ENCODE data around the gene MED12. TPM values are rescaled to one million over a fixed set of nuclear protein-coding genes. Genes with fewer than 3 reads are reported as not detected.

MED12 gene
- total and polyA plus RNA-seq, 2 of the 8 experiments (the other 6 are each of a cell fraction or from before 2014, with no cell fraction given), result 19.4 to 48.9 TPM

GRCh38 chrX:71183341-71183740 is 64.9 kb downstream of the MED12 start:
- H2BK120ac ChIP-seq (replicated peaks; ENCODE audit: low read depth, low read length), result no peak overlapping the region
- 0 out of 2 replicates have a peak overlapping the region, but pooled peaks have one; percentile 32 for H2BK20ac ChIP-seq (ENCODE audit: low read length)
- no peaks in the 10 kb centered on the region for H3K27me3 ChIP-seq (replicated peaks in 1 of 4; ENCODE audit: control insufficient read depth in 3 of 4, extremely low read depth in 1 of 4, insufficient read depth in 3 of 4, low read length in 3 of 4)
- H2AFZ ChIP-seq (ENCODE audit: low read length), result no peak overlapping the region
- FAIRE-seq (no peak), DNase-seq (ENCODE audit: low read depth in 1 of 2, low spot score in 2 of 2) (no peak)
- no peaks in the 10 kb centered on the region for H3K23me2 ChIP-seq (ENCODE audit: low read depth, low read length)
- H3K4me1 ChIP-seq (replicated peaks in 1 of 4; ENCODE audit: control insufficient read depth in 3 of 4, insufficient read depth in 4 of 4, low read length in 3 of 4), result peaks cover 3 to 7% (median 5%) of the 10 kb centered on the region in 4 experiments; a peak in 4 of 7 replicates
- H3K56ac ChIP-seq (replicated peaks; ENCODE audit: insufficient read length, low read depth, low read length), result no peak overlapping the region
- H3K14ac ChIP-seq (ENCODE audit: insufficient read length), result no peak overlapping the region
- no peaks in the 10 kb centered on the region for H4K20me1 ChIP-seq (replicated peaks in 1 of 2; ENCODE audit: control insufficient read depth in 1 of 2, insufficient read depth in 2 of 2, low read length in 2 of 2)
- no peak overlapping the region; the same call in 1 of the 2 replicates for H2BK5ac ChIP-seq (ENCODE audit: low read depth, low read length)
- 0 out of 7 replicates have a peak overlapping the region, but pooled peaks of 1 of the 4 experiments have one; percentile 44 for H3K9ac ChIP-seq (replicated peaks in 1 of 4; ENCODE audit: extremely low read depth in 1 of 4, low read depth in 3 of 4, low read length in 3 of 4)
- no peak overlapping the region for H3K4ac ChIP-seq (replicated peaks; ENCODE audit: insufficient read length, low read depth, low read length)
- H3K4me3 ChIP-seq (ENCODE audit: extremely low read depth in 1 of 4, insufficient read depth in 2 of 4, low read depth in 3 of 4, low read length in 4 of 4), result peak overlapping the region in 1 of 4 experiments; percentile 53; a peak in 1 of 8 replicates
- H3K18ac ChIP-seq (ENCODE audit: extremely low read depth, low read length), result no peak overlapping the region; the same call in 1 of the 2 replicates
- H3K36me3 ChIP-seq (ENCODE audit: control insufficient read depth in 2 of 4, insufficient read depth in 4 of 4, low read length in 3 of 4), result no peaks in the 10 kb centered on the region
- 62% methylated on average over 6 of the region's 6 CpGs; no CpG with 5 or more reads in 1 of the 2 experiments for WGBS, 2 experiments (ENCODE audit: extremely low coverage in 1 of 2, insufficient coverage in 1 of 2, insufficient read length in 1 of 2, insufficient replicate concordance in 2 of 2, low coverage in 1 of 2, low lambda C conversion rate in 2 of 2, missing lambda C conversion rate in 1 of 2)
- no peak overlapping the region for H4K8ac ChIP-seq (ENCODE audit: extremely low read depth, insufficient read depth, low read length)
- H2AK5ac ChIP-seq (ENCODE audit: low read depth, low read length), result no peak overlapping the region
- no peak overlapping the region for H4K91ac ChIP-seq (replicated peaks; ENCODE audit: insufficient read length, low read length)
- 0 out of 2 replicates have a peak overlapping the region, but pooled peaks have one; percentile 87 for H3K27ac ChIP-seq (ENCODE audit: low read depth, low read length)
- no peaks in the 10 kb centered on the region for H3K79me2 ChIP-seq (ENCODE audit: control insufficient read depth in 1 of 2, insufficient read depth in 2 of 2, low read length in 2 of 2)
- no peak overlapping the region for H2BK15ac ChIP-seq (ENCODE audit: low read length)
- ChIA-PET POLR2A (ENCODE audit: partially characterized antibody) (interaction anchor here (1.7 to 3.0 kb wide), 9 partner anchors 9 to 100 kb away, joined by 4 to 13 read pairs (median 7); partner anchors contain the start of genes NONO and ZMYM3), CTCF (ENCODE audit: partially characterized antibody) (interaction anchor here (1.1 to 1.5 kb wide), 3 partner anchors 9 to 57 kb away, joined by 3 to 4 read pairs (median 3); no protein-coding TSS in a partner anchor)
- H3K79me1 ChIP-seq (ENCODE audit: low read depth, low read length), result no peaks in the 10 kb centered on the region
- H3K9me3 ChIP-seq (ENCODE audit: insufficient read depth in 2 of 2, low read depth in 1 of 2, low read length in 1 of 2), result no peaks in the 10 kb centered on the region
- H2BK12ac ChIP-seq (ENCODE audit: low read depth, low read length), result no peak overlapping the region
- no peak overlapping the region for H3K23ac ChIP-seq (ENCODE audit: insufficient read length)
- H3K4me2 ChIP-seq (ENCODE audit: insufficient read depth in 1 of 2, low read depth in 2 of 2, low read length in 2 of 2), result peak overlapping the region; percentile 61 to 72; a peak in 3 of 4 replicates
- H4K5ac ChIP-seq (ENCODE audit: insufficient read length, low read depth, low read length), result no peak overlapping the region
- TF ChIP-seq MAFK (IDR thresholded peaks at IDR 0.05; ENCODE audit: low read depth, low read length), result no peak
- no peak for TF ChIP-seq E2F6 (IDR thresholded peaks at IDR 0.05)
- no peak for TF ChIP-seq YY1 (IDR thresholded peaks at IDR 0.05; ENCODE audit: low read depth, low read length)
- no peak for TF ChIP-seq MAX (IDR thresholded peaks at IDR 0.05)
- TF ChIP-seq ATF2 (IDR thresholded peaks at IDR 0.05; ENCODE audit: low read length), result no peak
- TF ChIP-seq SP2 (IDR thresholded peaks at IDR 0.05; ENCODE audit: low read length), result no peak

Data from H1 (cell line).